Activated CD4-positive, CD25-positive, alpha-beta regulatory T cell treated with anti-CD3 and anti-CD28 coated beads, Interleukin-2, amount 50 U/mL, for 72 hours (primary cell): ENCODE results near the gene GDF9.

ENCODE experiments used
- DNase-seq: peaks from one replicate; pipeline ENCODE4 v3.0.0; 2021

The GDF9 gene

GRCh38 chr5:132815454-132815853 lies 50.8 kb downstream of the GDF9 start:
- DNase-seq: no peak

- DNase-seq: no peak
Observed at GRCh38 chr5:132814503-132815294, 51.6 kb downstream of the GDF9 start.

GRCh38 chr5:132813599-132814502 lies 52.4 kb downstream of the GDF9 start:
- no peak for DNase-seq

- no peak for DNase-seq
Observed at GRCh38 chr5:132812781-132813598, 53.3 kb downstream of the GDF9 start, which contains the start of gene SOWAHA. SOWAHA (plus strand) TSS chr5:132813302; CDS start chr5:132813622, 320 bp downstream.

- DNase-seq: no peak
Observed at GRCh38 chr5:132812123-132812765, 54.0 kb downstream of the GDF9 start.
